ENCODE data around the gene PLEKHA7. TPM values are rescaled to one million over a fixed set of nuclear protein-coding genes. Genes with fewer than 3 reads are reported as not detected.

The PLEKHA7 gene
- total and polyA plus RNA-seq, 2 of the 8 experiments (the other 6 are each of a cell fraction or from before 2014, with no cell fraction given), result 11.4 to 25.6 TPM

DNA sequence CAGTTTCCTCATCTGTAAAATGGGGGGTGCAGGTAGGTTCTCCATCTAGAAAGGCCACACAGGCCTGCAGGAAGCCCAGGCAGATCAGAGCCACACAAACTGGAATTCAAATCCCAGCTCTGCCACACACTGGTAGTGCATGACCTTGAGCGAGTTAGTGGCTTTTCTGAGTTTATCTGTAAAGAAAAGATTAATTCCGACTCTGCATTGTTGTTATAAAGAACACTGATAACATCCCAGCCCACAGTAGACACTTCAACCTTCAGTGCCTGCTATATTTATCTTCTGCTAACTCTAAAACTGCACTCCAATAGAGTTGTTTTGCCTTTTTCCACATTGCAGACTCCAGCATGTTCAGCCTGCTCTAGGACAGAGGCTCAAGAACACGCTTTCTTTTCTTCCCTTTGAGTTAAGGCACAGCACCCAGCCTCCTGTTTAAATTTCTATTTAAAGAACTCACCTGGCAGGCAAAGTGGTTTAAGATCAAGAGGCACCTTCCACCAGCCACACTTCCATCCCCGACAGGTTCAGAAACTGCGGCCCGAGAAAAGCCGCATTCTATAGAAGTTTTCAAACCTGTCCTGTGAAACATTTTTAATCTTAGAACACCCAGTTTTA is 133.9 kb downstream of the PLEKHA7 start:
- H4K91ac ChIP-seq (replicated peaks; ENCODE audit: insufficient read length, low read length), result no peak overlapping the region
- H2BK15ac ChIP-seq (ENCODE audit: low read length), result no peak overlapping the region
- H3K79me1 ChIP-seq (ENCODE audit: low read depth, low read length), result peaks cover 2% of the 10 kb centered on the region
- no peaks in the 10 kb centered on the region for H3K9me3 ChIP-seq (ENCODE audit: insufficient read depth in 2 of 2, low read depth in 1 of 2, low read length in 1 of 2)
- no peak overlapping the region for H2AK5ac ChIP-seq (ENCODE audit: low read depth, low read length)
- H2AFZ ChIP-seq (ENCODE audit: low read length), result no peak overlapping the region
- H3K27me3 ChIP-seq (replicated peaks in 1 of 4; ENCODE audit: control insufficient read depth in 3 of 4, extremely low read depth in 1 of 4, insufficient read depth in 3 of 4, low read length in 3 of 4), result no peaks in the 10 kb centered on the region
- H4K5ac ChIP-seq (ENCODE audit: insufficient read length, low read depth, low read length), result no peak overlapping the region
- H3K56ac ChIP-seq (replicated peaks; ENCODE audit: insufficient read length, low read depth, low read length), result no peak overlapping the region
- ChIA-PET POLR2A (ENCODE audit: partially characterized antibody) (no interaction called here), CTCF (ENCODE audit: partially characterized antibody) (interaction anchor here (1.4 to 5.2 kb wide), 4 partner anchors 59 to 97 kb away, joined by 4 to 46 read pairs (median 14); no protein-coding TSS in a partner anchor)
- H2BK120ac ChIP-seq (replicated peaks; ENCODE audit: low read depth, low read length), result no peak overlapping the region
- H4K8ac ChIP-seq (ENCODE audit: extremely low read depth, insufficient read depth, low read length), result no peak overlapping the region
- peaks cover 0 to 3% of the 10 kb centered on the region in 2 experiments for H4K20me1 ChIP-seq (replicated peaks in 1 of 2; ENCODE audit: control insufficient read depth in 1 of 2, insufficient read depth in 2 of 2, low read length in 2 of 2)
- 89% methylated on average over 7 of the region's 7 CpGs; no CpG with 5 or more reads in 1 of the 2 experiments for WGBS, 2 experiments (ENCODE audit: extremely low coverage in 1 of 2, insufficient coverage in 1 of 2, insufficient read length in 1 of 2, insufficient replicate concordance in 2 of 2, low coverage in 1 of 2, low lambda C conversion rate in 2 of 2, missing lambda C conversion rate in 1 of 2)
- no peak overlapping the region for H3K4me3 ChIP-seq (ENCODE audit: extremely low read depth in 1 of 4, insufficient read depth in 2 of 4, low read depth in 3 of 4, low read length in 4 of 4)
- no peak overlapping the region; a peak in 1 of 7 replicates for H3K9ac ChIP-seq (replicated peaks in 1 of 4; ENCODE audit: extremely low read depth in 1 of 4, low read depth in 3 of 4, low read length in 3 of 4)
- no peaks in the 10 kb centered on the region for H3K36me3 ChIP-seq (ENCODE audit: control insufficient read depth in 2 of 4, insufficient read depth in 4 of 4, low read length in 3 of 4)
- H3K23me2 ChIP-seq (ENCODE audit: low read depth, low read length), result no peaks in the 10 kb centered on the region
- no peak overlapping the region for H3K23ac ChIP-seq (ENCODE audit: insufficient read length)
- H2BK20ac ChIP-seq (ENCODE audit: low read length), result no peak overlapping the region
- no peak overlapping the region for H3K18ac ChIP-seq (ENCODE audit: extremely low read depth, low read length)
- no peaks in the 10 kb centered on the region for H3K79me2 ChIP-seq (ENCODE audit: control insufficient read depth in 1 of 2, insufficient read depth in 2 of 2, low read length in 2 of 2)
- peaks cover 2 to 9% (median 6%) of the 10 kb centered on the region in 4 experiments; a peak in 4 of 7 replicates for H3K4me1 ChIP-seq (replicated peaks in 1 of 4; ENCODE audit: control insufficient read depth in 3 of 4, insufficient read depth in 4 of 4, low read length in 3 of 4)
- no peak overlapping the region for H3K4me2 ChIP-seq (ENCODE audit: insufficient read depth in 1 of 2, low read depth in 2 of 2, low read length in 2 of 2)
- FAIRE-seq, result no peak
- no peak overlapping the region for H2BK12ac ChIP-seq (ENCODE audit: low read depth, low read length)
- TF ChIP-seq SRF (IDR thresholded peaks at IDR 0.05; ENCODE audit: low read depth, low read length), result no peak
- TF ChIP-seq BRCA1 (IDR thresholded peaks at IDR 0.05; ENCODE audit: low read depth, low read length), result no peak
- no peak for TF ChIP-seq SIX5 (IDR thresholded peaks at IDR 0.05; ENCODE audit: low read depth, low read length)
- TF ChIP-seq, protein P1, sequence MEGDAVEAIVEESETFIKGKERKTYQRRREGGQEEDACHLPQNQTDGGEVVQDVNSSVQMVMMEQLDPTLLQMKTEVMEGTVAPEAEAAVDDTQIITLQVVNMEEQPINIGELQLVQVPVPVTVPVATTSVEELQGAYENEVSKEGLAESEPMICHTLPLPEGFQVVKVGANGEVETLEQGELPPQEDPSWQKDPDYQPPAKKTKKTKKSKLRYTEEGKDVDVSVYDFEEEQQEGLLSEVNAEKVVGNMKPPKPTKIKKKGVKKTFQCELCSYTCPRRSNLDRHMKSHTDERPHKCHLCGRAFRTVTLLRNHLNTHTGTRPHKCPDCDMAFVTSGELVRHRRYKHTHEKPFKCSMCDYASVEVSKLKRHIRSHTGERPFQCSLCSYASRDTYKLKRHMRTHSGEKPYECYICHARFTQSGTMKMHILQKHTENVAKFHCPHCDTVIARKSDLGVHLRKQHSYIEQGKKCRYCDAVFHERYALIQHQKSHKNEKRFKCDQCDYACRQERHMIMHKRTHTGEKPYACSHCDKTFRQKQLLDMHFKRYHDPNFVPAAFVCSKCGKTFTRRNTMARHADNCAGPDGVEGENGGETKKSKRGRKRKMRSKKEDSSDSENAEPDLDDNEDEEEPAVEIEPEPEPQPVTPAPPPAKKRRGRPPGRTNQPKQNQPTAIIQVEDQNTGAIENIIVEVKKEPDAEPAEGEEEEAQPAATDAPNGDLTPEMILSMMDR (IDR thresholded peaks at IDR 0.05; ENCODE audit: control extremely low read depth in 1 of 3, insufficient read depth in 1 of 3, low read depth in 1 of 3, low read length in 3 of 3), result no peak
- no peak for TF ChIP-seq RNF2 (IDR thresholded peaks at IDR 0.05; ENCODE audit: borderline replicate concordance, low read depth, low read length, missing control alignments, poor library complexity, severe bottlenecking)
- TF ChIP-seq, protein P2, sequence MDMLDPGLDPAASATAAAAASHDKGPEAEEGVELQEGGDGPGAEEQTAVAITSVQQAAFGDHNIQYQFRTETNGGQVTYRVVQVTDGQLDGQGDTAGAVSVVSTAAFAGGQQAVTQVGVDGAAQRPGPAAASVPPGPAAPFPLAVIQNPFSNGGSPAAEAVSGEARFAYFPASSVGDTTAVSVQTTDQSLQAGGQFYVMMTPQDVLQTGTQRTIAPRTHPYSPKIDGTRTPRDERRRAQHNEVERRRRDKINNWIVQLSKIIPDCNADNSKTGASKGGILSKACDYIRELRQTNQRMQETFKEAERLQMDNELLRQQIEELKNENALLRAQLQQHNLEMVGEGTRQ (IDR thresholded peaks at IDR 0.05; ENCODE audit: low read length), result no peak
- no peak overlapping the region for H3K4ac ChIP-seq (replicated peaks; ENCODE audit: insufficient read length, low read depth, low read length)
- DNase-seq (ENCODE audit: low read depth in 1 of 2, low spot score in 2 of 2), result no peak
- no peak overlapping the region for H3K27ac ChIP-seq (ENCODE audit: low read depth, low read length)
- no peak overlapping the region for H3K14ac ChIP-seq (ENCODE audit: insufficient read length)
- H2BK5ac ChIP-seq (ENCODE audit: low read depth, low read length), result no peak overlapping the region
